MCF 10A (cell line): Measurements from ENCODE around the gene ZNF267. TPM values are rescaled to one million over a fixed set of nuclear protein-coding genes. Genes with fewer than 3 reads are reported as not detected.
A peak's percentile ranks its signal among the peaks of the same experiment; 100 is the strongest.

ENCODE experiments used
- BruUV-seq: library from RNA; stranded (reverse); fragments of 400-500 nt; replicated peaks from 2 replicates; lab custom pipeline; 2021; lab: Mats Ljungman, UMichigan
- CTCF ChIA-PET: fragments of 300-600 bp; sonication (Branson Sonifier 250); formaldehyde crosslinking; extraction: SDS; loops from one replicate; lab custom pipeline; 2021; ENCODE audit warnings: antibody characterized with exemption, inconsistent platforms; lab: Yijun Ruan, JAX
- POLR2A ChIA-PET: fragments of 300-600, 350-650 bp; sonication (Branson Sonifier 250); formaldehyde crosslinking; extraction: SDS; loops from one replicate; lab custom pipeline; 2020; ENCODE audit warnings: antibody characterized with exemption, inconsistent platforms; lab: Yijun Ruan, JAX
- DNase-seq: peaks from one replicate; pipeline ENCODE4 v3.0.0-alpha.2; 2018; ENCODE audit not compliant: unreplicated experiment
- H3K27ac Mint-ChIP-seq: one replicate; pipeline ENCODE4 v1.8.0; 2022; ENCODE audit warnings: mild to moderate bottlenecking, low read depth, mixed read lengths; ENCODE audit not compliant: unreplicated experiment
- H3K27me3 Mint-ChIP-seq: one replicate; pipeline ENCODE4 v1.8.0; 2022; ENCODE audit warnings: mixed read lengths; ENCODE audit not compliant: insufficient read depth, unreplicated experiment
- H3K36me3 Mint-ChIP-seq: one replicate; pipeline ENCODE4 v1.8.0; 2022; ENCODE audit warnings: mild to moderate bottlenecking, moderate library complexity, mixed read lengths; ENCODE audit not compliant: insufficient read depth, unreplicated experiment
- H3K4me1 Mint-ChIP-seq: one replicate; pipeline ENCODE4 v1.8.0; 2022; ENCODE audit warnings: mixed read lengths; ENCODE audit not compliant: insufficient read depth, unreplicated experiment
- H3K4me3 Mint-ChIP-seq: one replicate; pipeline ENCODE4 v1.8.0; 2022; ENCODE audit warnings: mild to moderate bottlenecking, moderate library complexity, mixed read lengths; ENCODE audit not compliant: unreplicated experiment
- H3K9me3 Mint-ChIP-seq: one replicate; pipeline ENCODE4 v1.8.0; 2022; ENCODE audit warnings: mixed read lengths; ENCODE audit not compliant: unreplicated experiment
- intact Hi-C: fragments of 100-400 bp; cut with micrococcal nuclease; formaldehyde crosslinking; loops from 2 replicates; pipeline ENCODE4 v1.14.1; 2022
- total RNA-seq: library from RNA; stranded (reverse); gene quantifications from 2 replicates; pipeline ENCODE4 v1.2.3, GENCODE V29; 2022
- TF ChIP-seq, protein P1 (sequence below): fragments of 200-600 bp; IDR thresholded peaks from one replicate; pipeline ENCODE4 v1.8.0; 2022; ENCODE audit warnings: antibody characterized with exemption, mild to moderate bottlenecking; ENCODE audit not compliant: unreplicated experiment

Gene ZNF267
- total RNA-seq, 1 experiment from 2014 or later: 10.1 TPM

DNA sequence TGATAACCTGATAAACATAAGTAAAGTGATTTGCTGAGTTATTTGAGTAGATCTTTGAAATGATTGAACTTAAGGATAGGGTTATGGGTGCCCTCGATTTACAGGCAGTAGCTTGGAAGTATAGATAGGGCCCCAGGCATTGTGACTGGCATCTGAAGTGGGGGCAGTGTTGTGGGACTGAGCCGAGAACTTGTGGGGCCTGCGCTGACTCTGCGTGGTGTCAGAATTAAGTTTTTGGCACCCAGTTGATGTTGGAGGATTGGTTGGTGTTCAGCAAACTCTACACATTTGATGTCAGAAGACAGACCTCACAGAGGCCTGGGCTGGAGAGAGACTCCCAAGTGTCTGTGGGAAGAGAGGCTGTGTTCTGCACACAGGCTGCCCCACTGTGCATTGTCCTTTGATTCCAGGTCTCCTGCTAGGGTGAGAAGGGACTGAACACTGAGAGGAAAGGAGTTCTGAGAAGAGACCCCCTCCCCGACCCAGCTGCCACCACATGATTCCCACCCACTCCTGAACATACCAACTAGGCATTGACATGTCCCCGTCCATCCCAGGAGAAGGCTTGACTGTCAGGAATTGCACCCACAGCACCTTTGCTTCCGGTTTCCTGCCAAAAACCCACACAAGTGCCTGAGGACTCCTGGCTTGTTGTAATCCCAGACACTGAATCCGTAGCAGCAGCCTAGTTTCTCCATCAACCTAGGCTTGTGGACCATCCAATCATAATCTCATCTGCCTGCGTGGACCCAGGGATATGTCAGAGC, 4.5 kb downstream of the ZNF267 start:
- TF ChIP-seq, protein P1, sequence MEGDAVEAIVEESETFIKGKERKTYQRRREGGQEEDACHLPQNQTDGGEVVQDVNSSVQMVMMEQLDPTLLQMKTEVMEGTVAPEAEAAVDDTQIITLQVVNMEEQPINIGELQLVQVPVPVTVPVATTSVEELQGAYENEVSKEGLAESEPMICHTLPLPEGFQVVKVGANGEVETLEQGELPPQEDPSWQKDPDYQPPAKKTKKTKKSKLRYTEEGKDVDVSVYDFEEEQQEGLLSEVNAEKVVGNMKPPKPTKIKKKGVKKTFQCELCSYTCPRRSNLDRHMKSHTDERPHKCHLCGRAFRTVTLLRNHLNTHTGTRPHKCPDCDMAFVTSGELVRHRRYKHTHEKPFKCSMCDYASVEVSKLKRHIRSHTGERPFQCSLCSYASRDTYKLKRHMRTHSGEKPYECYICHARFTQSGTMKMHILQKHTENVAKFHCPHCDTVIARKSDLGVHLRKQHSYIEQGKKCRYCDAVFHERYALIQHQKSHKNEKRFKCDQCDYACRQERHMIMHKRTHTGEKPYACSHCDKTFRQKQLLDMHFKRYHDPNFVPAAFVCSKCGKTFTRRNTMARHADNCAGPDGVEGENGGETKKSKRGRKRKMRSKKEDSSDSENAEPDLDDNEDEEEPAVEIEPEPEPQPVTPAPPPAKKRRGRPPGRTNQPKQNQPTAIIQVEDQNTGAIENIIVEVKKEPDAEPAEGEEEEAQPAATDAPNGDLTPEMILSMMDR: no peak
- DNase-seq: no peak
- Mint-ChIP-seq H3K4me3 (peak overlapping the region; percentile 43), H3K9me3 (no peaks in the 10 kb centered on the region), H3K27ac (peak overlapping the region; percentile 94), H3K36me3 (peaks cover 40% of the 10 kb centered on the region), H3K4me1 (peaks cover 47% of the 10 kb centered on the region), H3K27me3 (no peaks in the 10 kb centered on the region)
- intact Hi-C loops: no loop called here
- CTCF ChIA-PET: interaction anchor here (0.6 to 1.8 kb wide), 4 partner anchors 9 to 419 kb away, joined by 3 to 12 read pairs (median 6); no protein-coding TSS in a partner anchor
- BruUV-seq: no TSS peak
- POLR2A ChIA-PET: interaction anchor here (0.6 to 1.8 kb wide), 10 partner anchors 10 to 760 kb away, joined by 3 to 12 read pairs (median 5); partner anchors contain the start of genes ARMC5, FUS, KAT8 and RUSF1

DNA sequence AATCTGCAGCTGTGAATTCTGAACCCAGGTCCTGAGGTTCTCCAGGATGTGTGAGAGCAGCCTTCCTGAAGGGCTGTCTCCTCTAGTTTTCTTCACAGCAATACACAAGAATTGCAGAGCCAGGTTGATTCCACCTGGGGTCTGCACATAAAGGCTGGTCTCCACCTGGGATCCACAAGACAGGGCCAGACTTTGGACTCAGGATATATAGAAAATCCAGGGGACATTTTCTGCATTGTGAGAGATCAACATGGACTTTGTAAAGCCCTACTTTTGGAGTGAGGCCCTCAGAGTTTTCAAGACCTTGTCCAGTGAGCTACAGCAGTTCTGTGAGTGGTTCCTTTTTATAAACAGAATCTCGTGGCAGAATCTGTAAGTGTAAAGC, 6.3 kb downstream of the ZNF267 start:
- Mint-ChIP-seq H3K27ac (peak overlapping the region; percentile 88), H3K4me3 (no peak overlapping the region), H3K36me3 (peaks cover 51% of the 10 kb centered on the region), H3K9me3 (no peaks in the 10 kb centered on the region), H3K27me3 (no peaks in the 10 kb centered on the region), H3K4me1 (peaks cover 43% of the 10 kb centered on the region)
- no TSS peak for BruUV-seq
- no peak for DNase-seq
- ChIA-PET CTCF (interaction anchor here (0.7 to 3.0 kb wide), 2 partner anchors 12 to 1708 kb away, joined by 3 to 20 read pairs; no protein-coding TSS in a partner anchor), POLR2A (no interaction called here)
- intact Hi-C loops: no loop called here
- TF ChIP-seq, protein P1: no peak

DNA sequence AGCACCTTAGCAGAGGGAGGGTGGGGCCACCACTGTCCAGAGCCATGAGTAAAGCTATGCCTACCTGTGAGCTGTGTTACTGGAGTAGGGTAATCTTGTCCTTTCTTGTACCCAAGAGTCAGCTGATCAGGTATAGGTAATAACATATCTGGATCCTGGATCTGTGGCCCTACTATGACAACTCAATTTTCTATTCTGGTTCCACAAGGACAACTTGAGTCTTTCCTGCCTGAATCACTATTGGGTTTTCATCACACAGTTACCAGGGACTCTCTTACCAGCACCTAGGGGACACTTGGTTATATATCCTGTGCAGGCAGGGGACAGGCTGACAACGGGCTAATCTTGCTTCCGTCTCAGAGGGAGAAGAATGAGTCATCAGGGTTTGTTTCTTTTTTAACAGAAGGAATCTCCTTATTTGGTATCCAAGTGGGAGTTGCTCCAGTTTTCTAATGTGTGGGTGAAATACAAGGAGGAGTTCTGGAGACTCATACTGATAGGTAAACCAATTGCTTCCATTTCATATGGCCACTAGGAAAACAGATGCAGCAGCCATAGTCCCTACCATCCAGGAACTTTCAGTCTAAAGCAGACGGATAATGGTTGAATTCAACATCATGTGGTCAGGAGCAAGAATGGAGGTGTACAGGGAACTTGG, 6.8 kb downstream of the ZNF267 start:
- intact Hi-C loops: no loop called here
- no peaks in the 10 kb centered on the region for H3K27me3 Mint-ChIP-seq
- peak overlapping the region; percentile 88 for H3K27ac Mint-ChIP-seq
- CTCF ChIA-PET: interaction anchor here (0.7 to 3.0 kb wide), 3 partner anchors 12 to 1707 kb away, joined by 3 to 20 read pairs (median 4); no protein-coding TSS in a partner anchor
- H3K36me3 Mint-ChIP-seq: peaks cover 56% of the 10 kb centered on the region
- H3K9me3 Mint-ChIP-seq: no peaks in the 10 kb centered on the region
- TF ChIP-seq, protein P1: no peak
- peaks cover 38% of the 10 kb centered on the region for H3K4me1 Mint-ChIP-seq
- POLR2A ChIA-PET: no interaction called here
- no peak overlapping the region for H3K4me3 Mint-ChIP-seq
- peak; percentile 64 for DNase-seq
- no TSS peak for BruUV-seq

DNA sequence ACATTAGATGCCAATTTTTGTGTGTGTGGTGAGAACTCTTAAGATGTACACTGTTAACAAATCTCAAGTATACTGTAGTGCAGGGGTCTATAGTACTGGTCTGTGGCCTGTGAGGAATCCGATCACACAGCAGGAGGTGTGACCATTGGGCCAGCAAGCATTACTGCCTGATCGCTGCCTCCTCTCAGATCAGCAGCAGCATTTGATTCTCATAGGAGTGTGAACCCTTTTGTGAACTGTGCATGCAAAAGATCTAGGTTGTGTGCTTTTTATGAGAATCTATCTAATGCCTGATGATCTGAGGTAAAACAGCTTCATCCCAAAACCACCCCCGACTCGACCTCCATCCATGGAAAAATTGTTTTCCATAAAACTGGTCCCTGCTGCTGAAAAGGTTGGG, 12.6 kb downstream of the ZNF267 start:
- BruUV-seq: no TSS peak
- no peak overlapping the region for H3K4me3 Mint-ChIP-seq
- H3K27ac Mint-ChIP-seq: no peak overlapping the region
- no peaks in the 10 kb centered on the region for H3K4me1 Mint-ChIP-seq
- intact Hi-C loops: no loop called here
- no peaks in the 10 kb centered on the region for H3K27me3 Mint-ChIP-seq
- ChIA-PET CTCF (no interaction called here), POLR2A (no interaction called here)
- TF ChIP-seq, protein P1: no peak
- DNase-seq: no peak
- peaks cover 79% of the 10 kb centered on the region for H3K36me3 Mint-ChIP-seq
- H3K9me3 Mint-ChIP-seq: peaks cover 10% of the 10 kb centered on the region
